H54 (cell line): ENCODE measurements around the gene LRMDA.
"Not testable (repeated sequence)": the region's sequence is repeated elsewhere in the genome, so short reads cannot be mapped to it uniquely, and the experiment has no call there.

Experiments
- DNase-seq: peaks from one replicate; pipeline ENCODE4 v3.0.0; 2011; ENCODE audit warnings: low spot score, mixed read lengths; ENCODE audit not compliant: insufficient read length
- FAIRE-seq: peaks from 3 replicates; lab custom pipeline; 2011; peaks lifted over from hg19 to GRCh38; lab: Jason Lieb, UNC
- POLR2A ChIP-seq: IDR thresholded peaks from 2 replicates; pipeline ENCODE4 v1.6.1; 2011; ENCODE audit warnings: low read depth, mild to moderate bottlenecking, low read length

The LRMDA gene

GRCh38 chr10:75592791-75593643 is 161.6 kb downstream of the LRMDA start:
- TF ChIP-seq POLR2A = no peak
- no peak for DNase-seq
- FAIRE-seq = no peak

GRCh38 chr10:75593692-75594556 is 162.5 kb downstream of the LRMDA start:
- TF ChIP-seq POLR2A = no peak
- DNase-seq = no peak
- FAIRE-seq = no peak

GRCh38 chr10:75596930-75597620 is 165.7 kb downstream of the LRMDA start:
- no peak for TF ChIP-seq POLR2A
- DNase-seq (no peak), FAIRE-seq (no peak)

GRCh38 chr10:75597773-75598440 is 166.5 kb downstream of the LRMDA start:
- no peak for DNase-seq
- no peak for FAIRE-seq
- TF ChIP-seq POLR2A = no peak

- TF ChIP-seq POLR2A = no peak
- no peak for DNase-seq
- FAIRE-seq = no peak
Measured at GRCh38 chr10:75598998-75599397, 167.6 kb downstream of the LRMDA start.

- DNase-seq (no peak), FAIRE-seq (no peak)
- no peak for TF ChIP-seq POLR2A
Measured at GRCh38 chr10:75599875-75600648, 168.6 kb downstream of the LRMDA start.

GRCh38 chr10:75600833-75601232 is 169.4 kb downstream of the LRMDA start:
- no peak for DNase-seq
- TF ChIP-seq POLR2A = no peak
- no peak for FAIRE-seq

- DNase-seq (no peak), FAIRE-seq (no peak)
- no peak for TF ChIP-seq POLR2A
Measured at GRCh38 chr10:75602341-75602740, 170.9 kb downstream of the LRMDA start.

GRCh38 chr10:75605096-75605495 is 173.7 kb downstream of the LRMDA start:
- no peak for FAIRE-seq
- no peak for TF ChIP-seq POLR2A
- no peak for DNase-seq

GRCh38 chr10:75605795-75606194 is 174.4 kb downstream of the LRMDA start:
- not testable (repeated sequence) for FAIRE-seq, DNase-seq

- FAIRE-seq = peak; percentile 41
- TF ChIP-seq POLR2A = no peak
- no peak for DNase-seq
Measured at GRCh38 chr10:75606203-75606779, 174.9 kb downstream of the LRMDA start.

GRCh38 chr10:75607576-75607975 is 176.2 kb downstream of the LRMDA start:
- DNase-seq (no peak), FAIRE-seq (no peak)
- no peak for TF ChIP-seq POLR2A
